NCI-H1417 (cell line): Measurements from ENCODE around the gene SRA1.
"Not testable (repeated sequence)": the region's sequence is repeated elsewhere in the genome, so short reads cannot be mapped to it uniquely, and the experiment has no call there.

Experiments used
- DNase-seq, 3 experiments: peaks; one replicate each; lab custom pipeline; 2025; lab: John Stamatoyannopoulos, UW

The SRA1 gene

DNA sequence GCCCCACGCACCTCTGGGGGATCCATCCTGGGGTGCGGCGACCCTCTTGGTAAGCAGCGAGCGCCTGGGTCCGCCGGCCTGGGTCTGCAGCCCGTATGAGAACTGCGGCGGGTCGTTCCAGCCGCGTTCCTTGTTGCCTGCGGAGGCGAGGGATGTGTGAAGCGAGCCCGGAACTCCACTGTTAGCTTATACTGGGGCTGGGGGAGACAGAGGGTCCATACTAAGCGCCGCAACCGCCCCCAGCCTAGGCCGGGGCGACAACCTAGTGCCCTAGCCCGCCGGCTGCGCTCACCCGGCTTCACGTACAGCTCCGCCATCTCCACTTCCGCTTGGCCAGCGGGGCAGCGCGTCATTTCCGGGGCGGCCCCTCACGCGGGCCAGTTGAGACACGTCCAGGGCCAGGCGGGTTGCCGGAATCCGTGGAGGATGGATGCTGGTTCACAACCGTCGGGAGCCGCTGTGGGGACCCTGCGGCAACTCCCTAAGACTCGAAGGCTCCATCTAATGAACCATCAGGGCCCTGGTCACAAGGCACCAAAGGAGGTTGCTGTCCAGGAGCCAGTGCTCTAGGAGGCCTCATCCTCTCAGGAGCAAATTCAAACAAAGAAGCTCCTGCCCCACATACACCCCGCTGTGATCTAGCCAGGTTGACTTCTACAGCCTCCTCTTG, at the start of gene SRA1:
TSS of gene SRA1 (minus strand) at position 338 of the 670 bp plus-strand sequence. CDS start at position 317, 21 bp downstream.
- DNase-seq = peak; percentile 85 to 92 (median 91)

- DNase-seq = no peak
Measured at GRCh38 chr5:140607031-140607430, 49.8 kb upstream of the SRA1 start.

DNA sequence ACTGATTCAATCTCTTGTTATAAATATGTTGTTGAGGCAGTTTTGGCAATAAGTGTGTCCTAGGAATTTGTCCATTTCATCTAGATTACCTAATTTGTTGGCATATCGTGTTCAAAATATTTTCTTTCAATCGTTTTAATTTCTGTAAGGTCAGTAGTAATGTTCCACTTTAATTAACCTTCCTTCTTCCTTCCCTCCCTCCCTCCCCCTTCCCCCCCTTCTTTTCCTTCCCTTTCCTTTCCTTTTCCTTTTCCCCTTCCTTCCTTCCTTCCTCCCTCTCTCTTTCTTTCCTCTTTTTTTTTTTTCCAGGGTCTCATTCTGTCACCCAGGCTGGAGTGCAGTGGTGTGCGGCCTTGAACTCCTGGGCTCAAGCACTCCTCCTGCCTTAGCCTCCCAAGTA, 48.6 kb upstream of the SRA1 start:
- no peak for DNase-seq

- no peak for DNase-seq
Measured at GRCh38 chr5:140603734-140604133, 46.5 kb upstream of the SRA1 start.

GRCh38 chr5:140603446-140603698, 46.1 kb upstream of the SRA1 start:
- not testable (repeated sequence) for DNase-seq

GRCh38 chr5:140602147-140602546, 44.9 kb upstream of the SRA1 start:
- no peak for DNase-seq

- no peak for DNase-seq
Measured at GRCh38 chr5:140600096-140600495, 42.8 kb upstream of the SRA1 start.

GRCh38 chr5:140598836-140599235, 41.6 kb upstream of the SRA1 start:
- DNase-seq = no peak

DNA sequence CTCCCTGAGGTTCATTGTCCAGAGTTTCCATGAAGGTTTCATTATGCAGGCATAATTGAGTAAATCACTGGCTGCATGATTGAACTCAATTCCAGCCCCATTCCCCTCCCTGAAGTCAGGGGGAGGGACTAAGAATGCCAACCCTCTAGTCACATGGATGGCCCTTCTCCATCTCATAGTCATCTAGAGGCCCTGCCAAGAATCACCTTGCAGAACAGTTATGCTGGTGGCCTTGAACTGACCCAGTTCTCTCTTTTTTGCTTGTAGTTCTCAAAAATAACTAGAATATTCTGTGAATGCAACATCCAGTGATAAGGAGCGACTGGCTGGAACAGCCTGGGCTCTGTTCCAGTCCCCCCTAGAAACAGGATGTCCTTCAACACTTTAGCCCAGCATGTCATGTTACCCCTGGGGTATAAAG, 39.1 kb upstream of the SRA1 start:
- no peak for DNase-seq

GRCh38 chr5:140595538-140596300, 38.4 kb upstream of the SRA1 start:
- no peak for DNase-seq

DNA sequence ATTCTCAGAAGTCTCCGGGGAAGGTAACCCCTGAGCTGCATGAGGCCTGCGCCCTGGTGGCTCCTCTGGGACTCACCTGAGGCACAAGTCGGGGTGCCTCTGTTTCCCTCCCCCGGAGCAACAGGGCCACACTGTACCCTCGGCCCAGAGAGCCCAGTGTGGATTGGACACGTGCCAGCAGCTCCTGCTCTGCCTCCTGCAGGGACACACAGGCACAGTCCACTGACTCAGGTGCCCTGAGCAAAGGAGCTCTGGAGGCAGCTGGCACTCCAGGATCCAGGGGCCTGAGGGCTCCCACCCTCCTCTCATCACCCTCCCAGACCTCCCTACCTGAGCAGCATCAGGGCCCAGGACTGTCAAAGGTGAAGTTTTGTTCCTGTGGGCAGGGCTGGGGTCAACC, 36.9 kb upstream of the SRA1 start:
- no peak for DNase-seq

DNA sequence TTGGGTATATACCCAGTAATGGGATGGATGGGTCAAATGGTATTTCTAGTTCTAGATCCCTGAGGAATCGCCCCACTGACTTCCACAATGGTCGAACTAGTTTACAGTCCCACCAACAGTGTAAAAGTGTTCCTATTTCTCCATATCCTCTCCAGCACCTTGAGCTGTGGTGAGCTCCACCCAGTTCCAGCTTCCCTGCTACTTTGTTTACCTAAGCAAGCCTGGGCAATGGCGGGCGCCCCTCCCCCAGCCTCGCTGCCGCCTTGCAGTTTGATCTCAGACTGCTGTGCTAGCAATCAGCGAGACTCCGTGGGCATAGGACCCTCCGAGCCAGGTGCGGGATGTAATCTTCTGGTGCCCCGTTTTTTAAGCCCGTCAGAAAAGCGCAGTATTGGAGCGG, 35.8 kb upstream of the SRA1 start:
- not testable (repeated sequence) for DNase-seq

DNA sequence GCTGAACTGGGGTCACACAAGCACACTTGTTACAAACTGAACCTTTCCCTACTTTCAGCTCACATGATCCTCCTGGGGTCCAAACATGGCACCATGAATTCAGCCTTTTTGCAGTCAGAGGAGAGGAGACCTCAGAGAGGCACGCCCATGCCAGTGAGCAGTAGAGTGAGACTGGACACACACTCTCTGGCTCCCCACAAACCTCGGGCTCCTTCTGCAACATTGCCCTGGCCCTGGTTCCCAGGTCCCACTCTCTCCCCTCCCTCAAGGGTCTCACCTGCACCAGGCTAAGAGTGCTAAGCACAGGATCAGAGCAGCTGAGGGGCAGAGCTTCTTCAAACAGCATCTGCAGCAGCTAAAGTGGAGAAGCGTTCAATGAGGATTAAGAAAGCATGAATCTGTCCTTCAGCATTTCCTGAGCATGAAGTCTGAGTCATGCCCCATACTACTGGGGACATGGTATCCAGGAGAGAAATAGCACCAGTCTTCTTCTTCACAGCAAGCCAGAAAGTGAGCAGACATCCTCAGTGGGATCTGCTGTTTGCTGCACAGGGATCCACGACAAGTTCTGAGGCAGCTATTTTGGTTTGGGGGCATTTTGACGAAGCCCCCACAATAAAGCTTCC, 34.6 kb upstream of the SRA1 start:
- no peak for DNase-seq

DNA sequence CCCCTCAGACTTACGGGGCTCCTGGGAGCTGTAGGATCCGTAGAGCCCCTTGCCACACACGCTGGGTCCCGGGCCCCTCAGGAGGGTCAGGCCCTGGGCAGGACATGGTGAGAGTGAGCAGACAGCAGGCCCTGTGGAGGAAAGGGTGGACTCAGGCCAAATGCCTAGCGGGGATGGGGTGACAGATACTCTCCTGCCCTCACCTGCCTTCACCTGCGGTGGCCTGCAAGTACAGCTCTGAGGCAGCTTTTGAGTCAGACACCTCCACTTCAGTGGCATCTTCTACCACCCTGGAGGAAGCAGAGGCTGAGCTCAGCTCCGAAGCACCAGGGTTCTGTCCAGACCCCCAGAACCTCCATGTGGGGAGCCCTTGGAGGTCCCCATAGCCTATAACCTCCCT, 33.6 kb upstream of the SRA1 start:
- DNase-seq = no peak

DNA sequence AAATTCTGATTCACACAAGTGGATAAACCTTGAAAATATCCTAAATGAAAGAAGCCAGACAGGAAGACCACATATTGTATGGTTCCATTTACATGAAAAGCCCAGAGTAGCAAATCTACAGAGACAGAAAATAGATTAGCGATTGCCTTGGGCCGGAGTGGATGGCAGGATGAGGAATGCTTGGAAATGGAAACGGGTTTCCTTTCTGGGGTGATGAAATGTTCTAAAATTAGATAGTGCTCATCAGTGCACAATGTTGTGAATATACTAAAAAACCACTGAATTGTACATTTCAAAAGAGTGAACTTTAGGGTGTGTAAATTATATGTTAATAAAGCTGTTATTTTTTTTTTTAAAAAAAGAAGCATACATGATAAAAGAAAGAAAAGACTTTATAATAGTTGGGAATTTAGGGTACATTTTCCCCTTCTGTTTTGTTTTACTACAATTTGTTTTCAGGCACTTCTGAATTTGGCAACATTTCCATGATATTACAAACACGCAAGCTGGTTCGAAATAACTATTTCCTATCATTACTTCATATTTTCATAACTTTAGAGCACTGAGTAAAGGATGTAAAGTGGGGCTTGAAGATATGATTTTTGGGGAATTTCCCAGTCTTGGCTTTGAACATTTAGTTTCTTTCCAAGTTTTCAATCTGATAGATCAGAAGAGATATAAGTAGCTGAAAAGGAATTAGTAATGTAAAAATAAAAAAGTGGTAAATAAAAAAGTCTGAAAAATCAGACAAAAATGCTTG, 31.2 kb upstream of the SRA1 start:
- DNase-seq = no peak

DNA sequence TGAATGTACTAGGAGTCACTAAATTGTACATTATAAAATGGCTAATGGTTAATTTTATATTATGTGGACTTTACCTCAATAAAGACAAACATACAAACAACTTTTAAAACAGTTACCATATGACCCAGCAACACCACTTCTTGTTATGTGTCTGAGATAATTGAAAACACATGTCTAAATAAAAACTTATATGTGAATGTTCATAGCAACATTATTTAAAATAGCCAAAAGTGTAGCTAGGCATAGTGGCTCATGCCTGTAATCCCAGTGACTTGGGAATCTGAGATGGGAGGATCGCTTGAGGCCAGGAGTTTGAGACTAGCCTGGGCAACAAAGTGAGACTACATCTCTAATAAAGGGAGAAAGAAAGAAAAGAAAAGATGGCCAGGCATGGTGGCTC, 30.2 kb upstream of the SRA1 start:
- no peak for DNase-seq

- not testable (repeated sequence) for DNase-seq
Measured at GRCh38 chr5:140579188-140579747, 22.0 kb upstream of the SRA1 start.

- no peak for DNase-seq
Measured at GRCh38 chr5:140576776-140577201, 19.5 kb upstream of the SRA1 start.

GRCh38 chr5:140575309-140575708, 18.0 kb upstream of the SRA1 start:
- DNase-seq = peak in 1 of 3 experiments; percentile 2

- DNase-seq = no peak
Measured at GRCh38 chr5:140574165-140574564, 16.9 kb upstream of the SRA1 start.

- DNase-seq = no peak
Measured at GRCh38 chr5:140573683-140574082, 16.4 kb upstream of the SRA1 start.

DNA sequence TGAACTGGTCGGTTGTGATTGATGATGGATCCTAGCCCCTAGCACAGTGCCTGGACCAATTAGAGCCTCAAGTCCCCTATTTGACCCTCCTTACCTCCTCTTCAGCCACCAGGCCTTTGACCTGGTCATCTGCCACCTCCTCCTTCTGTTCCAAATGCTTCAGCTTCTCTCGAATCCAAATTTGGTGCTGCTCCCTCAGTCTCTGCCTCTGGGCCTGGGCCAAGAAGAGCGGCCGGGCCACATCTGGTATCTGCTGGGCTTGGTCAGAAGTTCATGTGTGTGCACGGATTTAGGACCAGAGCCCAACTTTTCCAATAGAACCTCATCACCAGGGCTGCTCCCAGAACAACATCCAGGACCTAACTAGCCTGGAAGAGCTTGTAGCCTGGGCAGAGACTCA, 13.8 kb upstream of the SRA1 start:
- DNase-seq = no peak
